Measurements from ENCODE around the gene TBL1X. TPM values are rescaled to one million over a fixed set of nuclear protein-coding genes. Genes with fewer than 3 reads are reported as not detected.

TBL1X gene
- total RNA-seq, 1 donor = 30.7 TPM

- no peak for TF ChIP-seq CTCF (IDR thresholded peaks at IDR 0.05; ENCODE audit: insufficient read depth, low read depth, low read length)
- DNase-seq (ENCODE audit: low read depth) = no peak
- no peak overlapping the region for H3K4me3 ChIP-seq (ENCODE audit: low read depth, low read length)
These were observed 174.0 kb downstream of the TBL1X start for GRCh38 chrX:9638871-9639270.

- no peak for DNase-seq (ENCODE audit: low read depth)
- H3K4me3 ChIP-seq (ENCODE audit: low read depth, low read length) = no peak overlapping the region
- no peak for TF ChIP-seq CTCF (IDR thresholded peaks at IDR 0.05; ENCODE audit: insufficient read depth, low read depth, low read length)
These were observed 177.6 kb downstream of the TBL1X start for GRCh38 chrX:9642270-9642995.

- no peak overlapping the region for H3K4me3 ChIP-seq (ENCODE audit: low read depth, low read length)
- DNase-seq (ENCODE audit: low read depth) = no peak
- TF ChIP-seq CTCF (IDR thresholded peaks at IDR 0.05; ENCODE audit: insufficient read depth, low read depth, low read length) = no peak
These were observed 178.9 kb downstream of the TBL1X start for GRCh38 chrX:9643807-9644206.

- no peak for DNase-seq (ENCODE audit: low read depth)
- H3K4me3 ChIP-seq (ENCODE audit: low read depth, low read length) = no peak overlapping the region
- TF ChIP-seq CTCF (IDR thresholded peaks at IDR 0.05; ENCODE audit: insufficient read depth, low read depth, low read length) = no peak
These were observed 179.5 kb downstream of the TBL1X start for GRCh38 chrX:9644335-9644734.

GRCh38 chrX:9646471-9647224, 181.8 kb downstream of the TBL1X start:
- DNase-seq (ENCODE audit: low read depth) = peak; percentile 75
- H3K4me3 ChIP-seq (ENCODE audit: low read depth, low read length) = no peak overlapping the region
- TF ChIP-seq CTCF (IDR thresholded peaks at IDR 0.05; ENCODE audit: insufficient read depth, low read depth, low read length) = no peak

- no peak for TF ChIP-seq CTCF (IDR thresholded peaks at IDR 0.05; ENCODE audit: insufficient read depth, low read depth, low read length)
These were observed 182.6 kb downstream of the TBL1X start for GRCh38 chrX:9647431-9647830.

More at GRCh38 chrX:9647431-9647830, 182.6 kb downstream of the TBL1X start:
- no peak overlapping the region for H3K4me3 ChIP-seq (ENCODE audit: low read depth, low read length)
- DNase-seq (ENCODE audit: low read depth) = no peak
